HG02623 (cell line): Measurements from ENCODE around the gene NFASC.

Source experiments
- ATAC-seq: cut with Tn5 transposase; IDR thresholded peaks from one replicate; pipeline ENCODE4 v1.9.1; 2021; ENCODE audit warnings: moderate library complexity; ENCODE audit not compliant: unreplicated experiment

NFASC gene

DNA sequence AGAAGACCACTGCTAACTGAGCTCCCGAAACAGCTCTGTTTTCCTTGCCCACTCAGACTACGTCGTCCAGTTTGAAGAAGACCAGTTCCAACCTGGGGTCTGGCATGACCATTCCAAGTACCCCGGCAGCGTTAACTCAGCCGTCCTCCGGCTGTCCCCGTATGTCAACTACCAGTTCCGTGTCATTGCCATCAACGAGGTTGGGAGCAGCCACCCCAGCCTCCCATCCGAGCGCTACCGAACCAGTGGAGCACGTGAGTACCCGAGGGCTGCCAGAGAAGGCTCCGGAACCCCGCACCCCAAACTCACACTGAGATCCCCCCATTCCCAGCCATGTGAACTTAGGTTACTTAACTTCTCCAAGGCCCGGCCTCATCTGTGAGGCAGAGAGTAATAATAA is 108.6 kb downstream of the NFASC start:
- ATAC-seq = no peak

DNA sequence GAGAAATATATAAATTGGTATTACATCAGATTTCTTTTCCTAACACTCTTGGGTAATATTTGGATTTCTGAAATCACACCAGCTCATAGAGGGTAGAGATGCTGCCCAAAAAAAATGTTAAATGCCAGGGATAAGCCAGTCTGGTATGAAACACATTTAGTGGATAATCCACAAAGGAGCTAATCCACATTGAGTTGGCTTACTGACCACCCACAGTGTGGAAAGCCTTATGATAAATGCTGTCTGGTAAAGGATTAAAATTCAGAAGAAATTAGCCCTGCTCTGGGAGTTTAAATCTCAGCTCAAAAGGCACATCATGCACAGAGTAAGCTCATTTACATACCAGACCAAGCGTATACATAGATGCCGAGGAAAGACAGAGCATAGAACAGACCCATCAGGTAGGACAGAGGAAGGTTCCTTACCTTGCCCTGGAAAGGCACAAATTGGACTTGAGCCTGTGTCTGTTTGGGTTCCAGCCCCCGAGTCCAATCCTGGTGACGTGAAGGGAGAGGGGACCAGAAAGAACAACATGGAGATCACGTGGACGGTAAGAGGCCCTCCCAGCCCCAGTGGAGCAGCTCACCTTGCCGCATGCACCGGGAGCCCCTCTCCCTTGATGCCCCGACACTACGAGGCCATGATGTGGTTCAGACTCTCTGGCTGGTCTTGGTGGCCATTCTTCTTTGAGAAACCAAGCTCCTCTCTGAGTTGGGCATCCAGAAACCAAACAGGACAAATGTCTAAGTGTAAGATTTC is 109.4 kb downstream of the NFASC start:
- no peak for ATAC-seq

DNA sequence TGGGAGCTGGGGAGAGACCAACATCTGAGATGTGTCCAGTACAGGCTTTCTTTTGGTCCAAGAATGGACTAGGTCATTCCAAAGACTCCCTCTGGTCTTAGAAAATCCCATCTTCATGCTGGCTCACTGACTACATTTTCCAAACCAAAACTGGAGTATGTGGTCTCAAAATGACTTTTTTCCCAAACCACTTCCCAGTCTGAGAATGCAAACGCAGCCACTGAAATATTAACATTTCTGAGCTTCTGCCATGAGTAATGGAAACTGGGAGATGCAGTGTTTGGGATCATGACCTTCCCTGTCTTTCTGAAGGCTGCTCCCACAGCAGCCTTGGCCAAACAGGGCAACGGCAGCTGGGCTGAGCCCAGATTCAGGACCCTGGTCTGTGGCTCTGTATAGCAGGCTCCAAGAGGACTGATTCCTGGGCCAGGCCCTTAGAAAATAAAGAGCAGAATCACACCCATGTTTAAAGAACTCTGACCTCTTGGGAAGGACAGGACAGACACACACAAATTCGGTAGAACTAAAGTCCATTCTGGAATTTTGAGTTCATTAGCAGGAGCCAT is 110.3 kb downstream of the NFASC start:
- ATAC-seq = no peak

DNA sequence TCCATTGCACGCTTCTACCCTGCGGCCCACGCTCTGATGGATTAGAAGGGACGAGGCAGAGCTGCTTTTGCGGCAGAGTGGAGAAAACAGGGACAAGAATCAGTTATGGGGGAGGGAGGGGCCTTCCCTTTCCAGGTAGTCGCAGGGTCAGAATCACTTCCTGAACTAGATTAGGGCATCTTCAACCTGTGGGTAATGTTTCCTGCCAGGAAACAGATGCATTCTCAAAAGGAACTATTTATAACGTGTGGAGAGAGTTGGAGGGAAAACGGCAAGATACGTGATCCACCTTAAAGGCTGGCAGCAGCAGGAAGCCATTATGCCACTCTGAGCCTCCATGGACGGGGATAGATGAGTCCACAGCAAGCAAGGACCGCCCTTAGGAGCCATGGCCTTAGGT is 112.5 kb downstream of the NFASC start:
- no peak for ATAC-seq

DNA sequence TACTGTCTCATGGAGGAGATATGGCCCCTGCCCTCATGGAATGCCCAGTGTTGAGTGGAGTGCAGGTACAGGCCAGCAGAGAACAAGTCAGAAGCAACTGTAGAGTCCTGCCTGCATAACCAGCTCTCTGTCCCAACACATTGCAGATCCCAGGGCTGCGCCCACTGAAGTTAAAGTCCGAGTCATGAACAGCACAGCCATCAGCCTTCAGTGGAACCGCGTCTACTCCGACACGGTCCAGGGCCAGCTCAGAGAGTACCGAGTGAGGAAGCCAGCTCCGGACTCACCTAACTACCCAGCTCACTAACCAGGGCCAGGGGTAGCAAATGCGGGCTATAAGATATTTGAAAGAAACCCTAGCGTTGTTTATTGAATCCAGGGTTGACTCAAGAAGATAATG is 113.2 kb downstream of the NFASC start:
- no peak for ATAC-seq

DNA sequence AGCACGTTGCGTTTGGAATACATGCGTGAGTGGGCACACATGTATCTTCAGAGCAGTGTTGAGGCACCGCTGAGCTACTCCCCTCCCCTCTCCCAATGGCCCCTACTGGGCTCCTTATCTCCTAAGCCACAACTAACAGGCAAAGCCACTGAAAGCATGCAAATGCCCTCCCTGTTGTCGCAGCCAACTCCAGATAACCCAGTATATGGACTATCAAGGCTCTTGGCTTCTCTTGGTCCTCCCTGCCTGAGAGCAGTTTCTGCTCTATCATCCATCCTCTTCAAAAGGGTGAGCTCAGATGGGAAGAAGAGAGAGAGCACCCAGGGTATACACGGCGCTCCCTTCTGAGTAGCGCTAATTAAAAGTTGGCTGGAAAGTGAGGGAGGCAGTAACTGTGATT is 113.8 kb downstream of the NFASC start:
- no peak for ATAC-seq

DNA sequence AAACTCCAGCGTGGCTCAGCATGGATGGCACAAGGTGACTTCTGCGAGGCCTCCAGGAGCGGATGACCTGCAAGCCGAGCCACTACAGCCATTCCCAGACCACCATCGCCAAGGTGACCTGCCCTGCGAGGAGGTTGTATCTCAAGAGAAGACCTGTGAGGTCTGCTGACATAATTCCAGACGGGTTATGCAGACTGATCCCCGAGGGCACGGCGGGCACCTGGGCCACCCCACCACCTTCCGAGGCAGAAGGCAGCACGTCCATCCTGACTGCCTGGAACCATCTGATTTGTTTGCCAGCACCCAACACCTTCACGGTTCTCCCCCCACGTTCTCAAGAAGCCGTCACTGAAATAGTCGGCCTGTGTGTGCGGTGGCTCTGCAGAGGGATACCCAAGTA is 115.5 kb downstream of the NFASC start:
- no peak for ATAC-seq

DNA sequence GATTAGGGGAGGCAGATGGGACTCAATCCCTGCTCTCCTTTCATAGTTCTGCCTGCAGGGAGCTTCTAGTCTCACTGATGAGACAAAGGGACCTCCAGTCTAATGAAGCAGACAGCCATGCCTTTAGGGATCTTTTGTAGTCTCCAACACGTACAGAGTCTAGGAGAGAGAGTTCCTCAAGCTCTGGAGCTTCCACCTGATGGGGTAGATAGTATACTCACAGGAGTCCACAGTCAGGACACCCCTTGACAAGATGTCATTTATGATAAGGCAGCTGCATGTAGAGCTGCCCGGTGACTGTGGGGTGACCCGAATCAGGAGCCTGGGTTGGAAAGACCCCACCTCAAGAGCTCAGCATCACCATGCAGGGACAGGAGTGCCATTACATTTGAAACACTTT is 117.0 kb downstream of the NFASC start:
- ATAC-seq = no peak

DNA sequence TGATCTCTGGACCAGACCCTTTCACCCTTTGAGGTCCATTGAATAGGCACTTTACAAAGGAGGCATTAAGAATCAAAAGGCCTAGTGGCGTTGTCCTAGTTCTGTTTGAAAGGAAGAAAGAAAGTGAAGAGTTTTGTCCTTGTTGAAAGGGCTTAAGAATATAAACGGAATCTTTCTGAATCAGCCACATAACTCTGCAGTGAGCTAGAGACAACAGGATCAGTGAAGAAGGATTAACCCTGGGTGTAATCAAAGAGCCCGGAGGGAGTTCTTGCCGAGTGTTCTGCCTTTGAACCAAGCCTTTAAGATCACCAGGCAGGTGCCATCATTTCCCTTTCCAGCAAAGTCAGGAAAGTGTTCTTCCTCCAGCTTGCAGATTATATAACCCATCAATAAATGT is 117.5 kb downstream of the NFASC start:
- ATAC-seq = no peak

DNA sequence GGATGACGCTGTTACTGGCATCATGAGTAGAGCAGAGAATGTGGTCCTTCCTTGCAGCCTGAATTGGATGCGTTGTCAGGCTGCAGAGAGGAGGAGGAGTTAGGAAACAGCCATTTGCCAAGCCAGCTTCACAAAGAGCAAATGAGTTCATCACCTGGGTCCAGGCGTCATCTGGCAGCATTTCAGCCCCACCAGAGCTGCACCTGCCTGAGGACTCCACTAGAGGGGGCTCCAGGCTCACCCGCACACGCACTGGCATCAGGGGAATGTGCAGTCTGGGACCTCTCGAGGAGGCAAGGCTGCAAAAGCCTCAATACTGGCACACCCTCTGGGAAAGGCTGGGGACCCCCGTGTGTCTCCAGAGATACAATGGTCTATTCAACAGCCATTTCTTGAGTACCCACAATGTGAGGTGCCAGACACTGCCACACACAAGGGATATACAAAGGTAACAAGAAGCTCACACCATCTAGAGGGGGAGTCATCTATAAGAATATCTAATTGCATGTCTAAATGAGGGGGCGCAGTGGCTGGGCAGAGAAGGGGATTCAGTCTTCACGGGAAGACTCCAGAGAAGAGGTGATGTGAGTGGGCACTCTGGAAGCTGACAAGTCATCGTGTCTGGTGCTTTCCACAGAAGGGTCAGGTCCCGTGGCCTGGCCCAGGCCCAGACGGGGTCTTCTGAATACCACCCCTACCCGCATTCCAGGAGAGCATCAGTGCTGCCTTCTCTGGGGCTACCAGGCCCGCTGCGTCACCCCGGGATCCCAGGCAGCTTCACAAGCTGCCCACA is 118.8 kb downstream of the NFASC start:
- ATAC-seq = no peak

DNA sequence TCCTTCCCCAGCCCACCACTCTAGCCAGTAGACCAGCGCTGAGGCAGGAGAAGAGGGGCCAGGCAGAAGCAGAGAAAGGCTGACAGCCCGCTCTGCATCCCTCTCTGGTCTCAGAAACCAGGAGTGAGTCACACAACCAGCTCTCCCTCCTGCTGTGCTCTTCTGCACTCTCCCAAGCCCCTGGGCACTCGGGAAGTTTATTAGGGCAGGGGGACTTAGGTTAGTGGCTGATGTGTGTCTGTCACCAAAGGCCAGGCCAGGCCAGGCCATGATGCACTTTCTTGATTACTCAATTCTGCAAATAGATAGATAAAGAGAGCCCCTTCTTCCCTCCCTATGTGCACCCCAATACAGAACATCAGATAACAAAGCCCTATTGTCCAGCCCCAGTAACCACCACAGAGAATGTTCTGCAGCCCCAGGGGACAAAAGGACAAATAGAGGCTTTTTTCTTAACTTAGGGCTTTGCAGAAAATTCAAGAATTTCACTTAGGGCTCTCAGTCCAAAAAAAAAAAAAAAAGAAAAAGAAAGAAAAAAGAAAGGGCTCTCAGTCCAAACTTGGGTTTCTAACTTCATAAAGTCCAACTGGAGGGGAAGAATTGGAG is 119.5 kb downstream of the NFASC start:
- no peak for ATAC-seq

DNA sequence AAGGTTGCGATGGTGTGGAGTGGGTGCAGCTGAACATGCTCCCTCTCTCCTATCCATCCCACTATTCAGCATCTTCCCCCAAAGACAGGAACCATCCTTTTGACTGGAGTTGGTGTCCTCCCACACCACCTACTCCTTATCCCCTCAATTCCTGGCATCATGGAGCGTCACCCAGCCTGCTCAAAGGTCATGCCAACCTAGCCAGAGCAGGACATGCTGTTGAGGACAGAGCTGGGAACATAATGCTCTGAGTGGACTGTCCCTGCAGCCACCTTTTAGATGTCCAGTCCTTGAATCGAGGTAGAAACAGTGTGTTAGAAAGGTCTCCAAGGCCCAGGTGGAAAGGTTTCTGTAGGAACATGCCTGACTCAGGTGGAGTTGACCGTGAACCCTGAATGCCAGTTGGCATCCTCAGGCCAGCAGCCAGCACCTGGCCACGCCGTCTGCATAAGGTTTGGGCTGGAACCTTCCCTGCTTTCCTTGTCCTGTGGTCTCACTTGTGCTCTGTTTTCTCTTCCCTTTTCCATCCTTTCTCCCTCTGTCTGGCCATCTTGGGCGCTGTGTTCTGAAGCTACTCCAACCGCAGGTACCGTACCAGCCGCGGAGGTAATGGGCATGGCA is 120.2 kb downstream of the NFASC start:
- ATAC-seq = no peak

DNA sequence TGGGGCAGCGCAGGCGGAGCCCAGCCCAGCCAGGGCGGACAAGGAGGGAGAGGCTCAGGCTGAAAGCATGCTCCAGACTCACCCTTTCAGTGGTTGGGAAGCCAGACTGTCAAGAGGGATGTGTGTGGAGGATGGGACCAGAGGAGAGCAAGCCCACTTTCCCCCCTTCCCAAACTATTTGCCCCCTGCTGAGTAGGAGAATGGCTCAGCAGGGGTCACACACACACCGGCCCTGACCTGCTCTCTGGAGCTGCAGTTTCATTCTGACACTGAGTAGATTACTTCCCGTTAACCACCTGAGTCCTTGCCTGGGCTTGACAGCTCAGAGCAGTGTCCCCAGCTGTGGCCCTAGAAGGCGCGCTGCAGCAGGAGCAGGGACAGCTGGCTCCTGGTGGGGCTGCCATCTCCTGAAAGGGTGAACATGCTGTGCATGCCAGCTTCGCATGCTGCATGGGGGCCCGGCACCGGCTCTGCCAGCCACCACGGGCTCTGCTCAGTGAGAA is 120.7 kb downstream of the NFASC start:
- ATAC-seq = no peak

DNA sequence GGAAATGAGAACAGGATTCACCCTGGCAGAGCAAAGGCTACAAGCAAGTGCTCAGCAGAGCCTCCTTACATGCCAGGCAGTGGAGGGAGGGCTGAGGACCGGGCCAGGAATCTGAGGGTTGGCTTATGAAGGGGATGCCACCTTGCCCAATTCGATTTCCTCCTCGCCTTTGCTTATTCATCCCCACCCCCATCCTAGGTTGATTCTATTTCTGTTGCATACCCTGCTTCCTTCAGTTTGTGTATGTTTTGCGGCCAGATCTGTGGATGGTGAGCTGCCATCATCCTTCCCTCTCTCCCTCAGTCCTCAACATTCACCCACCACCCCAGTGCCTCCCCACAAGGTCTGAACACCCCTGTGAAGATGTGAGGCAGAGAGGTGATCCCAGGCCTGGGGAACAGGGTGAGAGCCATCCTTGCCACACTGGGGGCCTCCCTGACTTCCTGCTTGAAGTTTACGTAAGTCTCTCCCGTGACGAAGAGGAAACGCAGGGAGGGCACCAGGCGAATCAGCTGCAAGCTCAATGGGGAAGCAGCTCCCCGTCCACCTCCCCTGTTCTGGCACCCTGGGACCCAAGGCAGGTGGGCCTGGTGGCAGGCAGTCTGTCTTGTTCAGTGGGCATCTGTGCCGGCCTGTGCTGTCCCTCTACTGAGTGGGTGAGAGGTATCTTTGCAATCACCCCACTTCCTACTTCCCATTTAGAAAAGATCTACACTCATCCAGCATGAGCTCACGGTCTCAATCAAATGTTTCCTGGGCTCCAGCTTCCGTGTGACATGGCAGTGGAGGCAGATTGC is 121.7 kb downstream of the NFASC start:
- no peak for ATAC-seq

DNA sequence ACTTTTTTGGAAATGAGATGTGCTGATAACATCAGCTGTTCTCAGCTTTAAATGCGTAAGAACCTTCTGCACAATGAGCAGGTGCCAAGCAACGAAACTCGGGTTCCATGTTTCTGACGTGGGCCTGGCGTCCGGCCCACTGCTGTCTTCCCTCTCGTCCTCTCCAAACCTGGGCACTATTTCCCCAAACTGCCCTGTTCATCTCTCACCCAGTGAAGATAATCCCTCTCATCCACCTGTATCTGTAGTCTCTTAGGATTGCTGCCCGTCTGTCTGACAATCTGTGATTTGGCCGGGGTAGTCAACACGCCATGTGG is 122.3 kb downstream of the NFASC start:
- ATAC-seq = no peak

DNA sequence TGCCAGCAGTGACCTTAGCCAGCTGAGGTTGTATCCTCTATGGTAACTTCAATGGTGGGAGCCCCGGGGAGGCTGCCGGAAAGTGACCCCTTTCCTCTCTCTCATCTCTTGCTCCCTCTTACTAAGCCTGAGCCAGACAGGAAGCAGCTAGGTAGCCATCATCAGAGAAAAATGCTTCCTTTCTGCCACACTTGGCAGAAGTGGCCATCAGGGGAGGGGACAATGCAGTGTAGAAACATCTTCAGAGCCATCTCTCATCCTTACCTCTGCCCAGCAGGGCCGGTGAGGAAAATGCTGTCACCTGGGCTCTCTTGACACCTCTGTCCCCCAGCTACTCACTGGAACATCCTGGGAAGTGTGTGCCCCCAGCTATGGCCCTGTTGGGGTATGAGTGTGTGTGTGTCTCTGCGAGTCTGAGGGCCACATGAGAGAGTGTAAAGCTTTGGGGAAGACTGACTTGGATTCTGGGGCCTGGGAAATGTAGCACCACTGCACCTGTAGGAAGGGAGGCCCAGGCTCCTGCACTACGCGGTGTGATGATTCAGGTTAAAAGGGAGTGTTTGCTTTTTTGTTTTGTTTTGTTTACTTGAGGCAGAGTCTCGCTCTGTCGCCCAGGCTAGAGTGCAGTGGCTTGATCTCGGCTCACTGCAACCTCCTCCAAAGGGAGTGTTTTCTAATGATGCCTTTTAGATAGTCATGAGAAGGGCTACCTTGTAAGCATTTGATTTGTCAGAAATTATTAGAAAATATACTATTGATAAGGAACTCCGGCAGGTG is 123.6 kb downstream of the NFASC start:
- no peak for ATAC-seq

DNA sequence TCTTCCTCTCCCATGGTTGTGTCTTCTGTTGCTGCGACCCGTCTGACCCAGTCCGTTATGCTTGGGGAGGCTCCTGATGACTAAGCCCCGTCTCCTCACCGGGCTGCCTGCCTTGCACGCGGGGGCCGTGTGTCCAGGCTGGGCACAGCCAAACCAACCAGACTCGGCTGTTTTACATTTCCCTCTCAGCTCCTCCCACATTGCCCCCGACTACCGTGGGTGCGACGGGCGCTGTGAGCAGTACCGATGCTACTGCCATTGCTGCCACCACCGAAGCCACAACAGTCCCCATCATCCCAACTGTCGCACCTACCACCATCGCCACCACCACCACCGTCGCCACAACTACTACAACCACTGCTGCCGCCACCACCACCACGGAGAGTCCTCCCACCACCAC is 126.3 kb downstream of the NFASC start:
- ATAC-seq = no peak

DNA sequence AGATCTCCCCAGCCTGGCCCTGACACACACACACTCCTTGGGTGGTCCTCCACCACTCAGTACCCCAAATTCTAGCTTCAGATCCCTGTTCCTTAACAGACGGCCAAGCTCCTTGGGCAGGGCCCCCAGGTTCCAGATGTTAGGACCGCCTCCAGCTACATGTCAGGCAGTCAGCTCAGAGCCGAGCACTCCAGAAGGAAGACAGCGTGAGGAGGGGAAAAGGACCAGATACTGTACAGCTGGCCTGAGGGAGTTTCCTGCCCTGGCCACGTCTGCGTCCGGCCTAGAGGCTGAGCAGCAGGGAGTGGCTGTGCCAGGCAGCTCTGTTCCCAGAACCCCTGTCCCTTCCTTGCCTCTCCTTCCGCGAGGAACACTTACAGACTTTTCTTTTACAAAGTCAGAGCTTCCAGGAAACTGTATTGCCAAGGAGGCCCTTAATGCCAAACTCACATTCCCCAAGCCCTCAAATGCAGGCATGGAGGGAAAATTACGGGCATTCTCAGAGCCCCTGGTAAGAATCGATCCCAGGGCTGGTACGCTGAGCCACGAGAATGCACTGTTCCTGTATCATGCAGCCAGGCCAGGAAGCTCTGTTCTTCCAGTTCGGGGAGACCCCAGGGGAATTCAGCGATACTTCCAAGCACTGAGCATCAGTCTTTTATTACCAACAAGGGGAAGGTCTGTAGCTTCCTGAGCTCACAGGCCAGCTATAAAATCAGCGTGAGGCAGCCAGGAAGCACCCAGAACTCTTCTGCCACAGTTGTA is 127.1 kb downstream of the NFASC start:
- ATAC-seq = no peak

DNA sequence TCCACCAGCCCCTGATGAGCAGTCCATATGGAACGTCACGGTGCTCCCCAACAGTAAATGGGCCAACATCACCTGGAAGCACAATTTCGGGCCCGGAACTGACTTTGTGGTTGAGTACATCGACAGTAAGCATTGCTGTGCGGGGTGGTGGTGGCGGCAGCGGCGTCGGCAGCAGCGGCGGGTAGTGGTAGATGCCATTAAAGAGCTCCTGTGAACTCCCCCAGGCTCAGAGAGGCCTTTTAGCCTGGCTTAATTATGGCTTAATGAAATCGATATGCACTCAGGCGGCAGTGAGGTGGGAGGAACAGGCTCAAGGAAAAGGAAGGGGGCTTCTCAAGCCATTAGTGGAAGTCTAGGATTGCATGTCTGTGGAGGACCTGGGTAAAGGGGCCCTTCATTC is 130.5 kb downstream of the NFASC start:
- ATAC-seq = no peak
